Measurements from ENCODE around the gene WDR93.
A peak's percentile ranks its signal among the peaks of the same experiment; 100 is the strongest.

The WDR93 gene

GRCh38 chr15:89743011-89743410, 52.4 kb downstream of the WDR93 start:
- no peak overlapping the region for H3K9ac ChIP-seq (ENCODE audit: low read length)
- peaks cover 39% of the 10 kb centered on the region for H3K27me3 ChIP-seq (ENCODE audit: control insufficient read depth, insufficient read depth, low read length)
- no peaks in the 10 kb centered on the region for H3K36me3 ChIP-seq (ENCODE audit: control insufficient read depth, low read depth, low read length)
- H3K4me1 ChIP-seq (ENCODE audit: control insufficient read depth, low read depth, low read length), result peaks cover 7% of the 10 kb centered on the region
- H3K27ac ChIP-seq (ENCODE audit: low read length), result no peak overlapping the region
- H3K9me3 ChIP-seq (ENCODE audit: control insufficient read depth, low read depth, low read length), result no peaks in the 10 kb centered on the region
- H3K4me3 ChIP-seq (ENCODE audit: low read length), result no peak overlapping the region

- Histone ChIP-seq H3K36me3 (ENCODE audit: control insufficient read depth, low read depth, low read length) (no peaks in the 10 kb centered on the region), H3K4me1 (ENCODE audit: control insufficient read depth, low read depth, low read length) (peaks cover 13% of the 10 kb centered on the region), H3K4me3 (ENCODE audit: low read length) (no peak overlapping the region), H3K9ac (ENCODE audit: low read length) (no peak overlapping the region), H3K27me3 (ENCODE audit: control insufficient read depth, insufficient read depth, low read length) (peaks cover 45% of the 10 kb centered on the region), H3K27ac (ENCODE audit: low read length) (no peak overlapping the region), H3K9me3 (ENCODE audit: control insufficient read depth, low read depth, low read length) (no peaks in the 10 kb centered on the region)
Observed at GRCh38 chr15:89743594-89743993, 53.0 kb downstream of the WDR93 start.

DNA sequence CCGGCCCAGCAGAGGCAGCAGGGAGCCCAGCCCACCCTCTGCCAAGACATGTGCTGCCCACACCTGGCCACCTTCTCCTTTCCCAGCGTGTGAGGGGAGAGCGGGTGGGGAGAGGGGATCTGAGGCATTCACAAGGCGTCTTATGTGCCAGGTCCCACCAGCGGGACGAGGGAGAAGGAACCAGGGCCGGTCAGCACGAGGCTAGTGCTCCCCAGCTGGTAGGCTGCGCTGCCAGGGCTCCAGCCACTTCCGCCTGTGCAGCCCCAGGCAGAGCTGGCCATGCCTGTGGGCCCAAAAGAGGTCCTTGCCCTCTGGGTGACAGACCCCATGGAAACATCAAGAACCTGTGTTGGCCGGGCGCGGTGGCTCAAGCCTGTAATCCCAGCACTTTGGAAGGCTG, 54.5 kb downstream of the WDR93 start:
- H3K9me3 ChIP-seq (ENCODE audit: control insufficient read depth, low read depth, low read length), result no peaks in the 10 kb centered on the region
- H3K27me3 ChIP-seq (ENCODE audit: control insufficient read depth, insufficient read depth, low read length), result peaks cover 61% of the 10 kb centered on the region
- H3K27ac ChIP-seq (ENCODE audit: low read length), result no peak overlapping the region
- no peak overlapping the region for H3K9ac ChIP-seq (ENCODE audit: low read length)
- H3K4me3 ChIP-seq (ENCODE audit: low read length), result no peak overlapping the region
- peaks cover 17% of the 10 kb centered on the region for H3K4me1 ChIP-seq (ENCODE audit: control insufficient read depth, low read depth, low read length)
- no peaks in the 10 kb centered on the region for H3K36me3 ChIP-seq (ENCODE audit: control insufficient read depth, low read depth, low read length)

DNA sequence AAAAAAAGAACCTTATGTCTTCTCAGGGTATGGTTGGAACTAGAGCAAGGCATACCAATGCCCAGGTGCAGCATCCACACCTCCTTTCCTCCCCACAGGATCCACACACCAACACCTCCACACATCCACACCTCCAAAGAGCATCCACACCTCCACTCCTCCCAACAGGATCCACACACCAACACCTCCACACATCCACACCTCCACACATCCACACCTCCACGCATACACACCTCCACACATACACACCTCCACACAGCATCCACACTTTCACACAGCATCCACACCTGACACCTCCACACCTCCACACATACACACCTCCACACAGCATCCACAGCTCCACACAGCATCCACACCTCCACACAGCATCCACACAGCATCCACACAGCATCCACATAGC, 55.2 kb downstream of the WDR93 start:
- Histone ChIP-seq H3K4me1 (ENCODE audit: control insufficient read depth, low read depth, low read length) (peaks cover 17% of the 10 kb centered on the region), H3K9ac (ENCODE audit: low read length) (no peak overlapping the region), H3K27me3 (ENCODE audit: control insufficient read depth, insufficient read depth, low read length) (peaks cover 65% of the 10 kb centered on the region), H3K36me3 (ENCODE audit: control insufficient read depth, low read depth, low read length) (no peaks in the 10 kb centered on the region), H3K27ac (ENCODE audit: low read length) (no peak overlapping the region), H3K4me3 (ENCODE audit: low read length) (no peak overlapping the region), H3K9me3 (ENCODE audit: control insufficient read depth, low read depth, low read length) (no peaks in the 10 kb centered on the region)

- Histone ChIP-seq H3K9me3 (ENCODE audit: control insufficient read depth, low read depth, low read length) (no peaks in the 10 kb centered on the region), H3K27me3 (ENCODE audit: control insufficient read depth, insufficient read depth, low read length) (peaks cover 68% of the 10 kb centered on the region), H3K4me1 (ENCODE audit: control insufficient read depth, low read depth, low read length) (peaks cover 17% of the 10 kb centered on the region), H3K27ac (ENCODE audit: low read length) (no peak overlapping the region), H3K9ac (ENCODE audit: low read length) (no peak overlapping the region), H3K4me3 (ENCODE audit: low read length) (no peak overlapping the region), H3K36me3 (ENCODE audit: control insufficient read depth, low read depth, low read length) (no peaks in the 10 kb centered on the region)
Observed at GRCh38 chr15:89746386-89746780, 55.8 kb downstream of the WDR93 start.

- H3K27ac ChIP-seq (ENCODE audit: low read length), result no peak overlapping the region
Observed at GRCh38 chr15:89747708-89748682, 57.4 kb downstream of the WDR93 start.

DNA sequence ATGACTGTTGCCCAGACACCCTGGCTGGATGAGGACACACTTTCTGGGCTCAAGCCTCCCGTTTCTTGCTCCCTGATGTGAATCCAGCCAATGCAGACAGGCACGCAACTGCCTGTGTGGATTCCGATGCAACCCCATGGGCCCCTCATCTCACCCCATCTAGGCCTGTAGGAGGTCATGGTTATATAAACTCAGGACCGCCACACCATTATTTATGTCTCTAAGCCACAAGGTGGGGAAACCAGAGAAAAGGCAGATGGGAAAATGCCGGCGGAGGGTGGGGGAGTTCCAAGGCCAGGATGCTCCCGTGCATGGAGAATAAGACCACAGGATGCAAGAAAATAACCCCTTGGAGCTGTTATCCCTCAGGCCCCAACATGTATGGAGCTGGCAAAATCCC, 58.4 kb downstream of the WDR93 start:
- Histone ChIP-seq H3K4me1 (ENCODE audit: control insufficient read depth, low read depth, low read length) (peaks cover 17% of the 10 kb centered on the region), H3K4me3 (ENCODE audit: low read length) (no peak overlapping the region), H3K27me3 (ENCODE audit: control insufficient read depth, insufficient read depth, low read length) (peaks cover 88% of the 10 kb centered on the region)

More at GRCh38 chr15:89747708-89748682, 57.4 kb downstream of the WDR93 start:
- Histone ChIP-seq H3K9me3 (ENCODE audit: control insufficient read depth, low read depth, low read length) (no peaks in the 10 kb centered on the region), H3K27me3 (ENCODE audit: control insufficient read depth, insufficient read depth, low read length) (peaks cover 84% of the 10 kb centered on the region), H3K4me1 (ENCODE audit: control insufficient read depth, low read depth, low read length) (peaks cover 17% of the 10 kb centered on the region), H3K4me3 (ENCODE audit: low read length) (peak overlapping the region; percentile 38), H3K36me3 (ENCODE audit: control insufficient read depth, low read depth, low read length) (no peaks in the 10 kb centered on the region), H3K9ac (ENCODE audit: low read length) (no peak overlapping the region)

GRCh38 chr15:89749526-89749925, 58.9 kb downstream of the WDR93 start:
- Histone ChIP-seq H3K9me3 (ENCODE audit: control insufficient read depth, low read depth, low read length) (no peaks in the 10 kb centered on the region), H3K36me3 (ENCODE audit: control insufficient read depth, low read depth, low read length) (no peaks in the 10 kb centered on the region), H3K9ac (ENCODE audit: low read length) (no peak overlapping the region), H3K27ac (ENCODE audit: low read length) (no peak overlapping the region), H3K4me3 (ENCODE audit: low read length) (peak overlapping the region; percentile 46), H3K4me1 (ENCODE audit: control insufficient read depth, low read depth, low read length) (peaks cover 17% of the 10 kb centered on the region), H3K27me3 (ENCODE audit: control insufficient read depth, insufficient read depth, low read length) (peaks cover 84% of the 10 kb centered on the region)

More for the DNA sequence above, 58.4 kb downstream of the WDR93 start:
- Histone ChIP-seq H3K36me3 (ENCODE audit: control insufficient read depth, low read depth, low read length) (no peaks in the 10 kb centered on the region), H3K9ac (ENCODE audit: low read length) (no peak overlapping the region), H3K27ac (ENCODE audit: low read length) (no peak overlapping the region), H3K9me3 (ENCODE audit: control insufficient read depth, low read depth, low read length) (no peaks in the 10 kb centered on the region)

GRCh38 chr15:89749951-89750559, 59.4 kb downstream of the WDR93 start:
- no peak overlapping the region for H3K27ac ChIP-seq (ENCODE audit: low read length)
- peaks cover 17% of the 10 kb centered on the region for H3K4me1 ChIP-seq (ENCODE audit: control insufficient read depth, low read depth, low read length)
- H3K4me3 ChIP-seq (ENCODE audit: low read length), result peak overlapping the region; percentile 46
- H3K36me3 ChIP-seq (ENCODE audit: control insufficient read depth, low read depth, low read length), result no peaks in the 10 kb centered on the region
- no peak overlapping the region for H3K9ac ChIP-seq (ENCODE audit: low read length)
- H3K9me3 ChIP-seq (ENCODE audit: control insufficient read depth, low read depth, low read length), result no peaks in the 10 kb centered on the region
- H3K27me3 ChIP-seq (ENCODE audit: control insufficient read depth, insufficient read depth, low read length), result peaks cover 78% of the 10 kb centered on the region

- Histone ChIP-seq H3K4me3 (ENCODE audit: low read length) (peak within 1 kb of the TSS; percentile 46), H3K27me3 (ENCODE audit: control insufficient read depth, insufficient read depth, low read length) (peaks cover 70% of the 10 kb centered on the region)
Observed at GRCh38 chr15:89750560-89751542, 60.2 kb downstream of the WDR93 start, which contains the start of gene MESP1. TSS of gene MESP1 (minus strand) at chr15:89751249. CDS start at chr15:89751231, 18 bp downstream.

GRCh38 chr15:89751748-89752147, 61.1 kb downstream of the WDR93 start:
- Histone ChIP-seq H3K36me3 (ENCODE audit: control insufficient read depth, low read depth, low read length) (no peaks in the 10 kb centered on the region), H3K4me3 (ENCODE audit: low read length) (peak overlapping the region; percentile 46), H3K27me3 (ENCODE audit: control insufficient read depth, insufficient read depth, low read length) (peaks cover 62% of the 10 kb centered on the region), H3K9ac (ENCODE audit: low read length) (no peak overlapping the region), H3K27ac (ENCODE audit: low read length) (no peak overlapping the region), H3K4me1 (ENCODE audit: control insufficient read depth, low read depth, low read length) (peaks cover 17% of the 10 kb centered on the region), H3K9me3 (ENCODE audit: control insufficient read depth, low read depth, low read length) (no peaks in the 10 kb centered on the region)

More at GRCh38 chr15:89750560-89751542, 60.2 kb downstream of the WDR93 start, which contains the start of gene MESP1:
- H3K27ac ChIP-seq (ENCODE audit: low read length), result no peak within 1 kb of the TSS
- H3K9ac ChIP-seq (ENCODE audit: low read length), result no peak within 1 kb of the TSS
- H3K9me3 ChIP-seq (ENCODE audit: control insufficient read depth, low read depth, low read length), result no peaks in the 10 kb centered on the region
- no peaks in the 10 kb centered on the region for H3K36me3 ChIP-seq (ENCODE audit: control insufficient read depth, low read depth, low read length)
- H3K4me1 ChIP-seq (ENCODE audit: control insufficient read depth, low read depth, low read length), result peaks cover 17% of the 10 kb centered on the region

Data from iPS-18a (cell line).